K562 (cell line): ENCODE measurements around the gene KCTD19. TPM values are rescaled to one million over a fixed set of nuclear protein-coding genes. Genes with fewer than 3 reads are reported as not detected.

Experiments used
- DIDO1 ChIP-seq: fragments of 450-650 bp; IDR thresholded peaks from 2 replicates; pipeline ENCODE4 v1.6.1; 2016; ENCODE audit warnings: low read depth, missing biosample characterization, missing genetic modification characterization
- EP400 ChIP-seq: fragments of 450-650 bp; IDR thresholded peaks from 2 replicates; pipeline ENCODE4 v1.6.1; 2017; ENCODE audit warnings: antibody characterized with exemption, mild to moderate bottlenecking, moderate library complexity
- HDAC2 ChIP-seq: fragments of 450-650 bp; IDR thresholded peaks from 2 replicates; pipeline ENCODE4 v1.6.1; 2016; ENCODE audit warnings: mild to moderate bottlenecking
- KDM5B ChIP-seq: fragments of 200-600 bp; sonication (generic); IDR thresholded peaks from 2 replicates; pipeline ENCODE4 v1.6.1; 2012; ENCODE audit warnings: low read depth, mild to moderate bottlenecking, moderate library complexity, low read length, control low read depth, inconsistent platforms; ENCODE audit not compliant: insufficient replicate concordance
- NR1H2 ChIP-seq: sonication (generic); formaldehyde crosslinking; IDR thresholded peaks from 2 replicates; pipeline ENCODE4 v1.4.0; 2020; ENCODE audit warnings: mild to moderate bottlenecking, missing genetic modification reagents
- PCBP2 ChIP-seq: fragments of 200-400 bp; formaldehyde crosslinking; IDR thresholded peaks from 2 replicates; pipeline ENCODE4 v1.6.1; 2018; ENCODE audit warnings: low read length, low read depth, mild to moderate bottlenecking, moderate library complexity; ENCODE audit not compliant: poor library complexity, severe bottlenecking
- POLR2AphosphoS2 ChIP-seq: IDR thresholded peaks from 2 replicates; pipeline ENCODE4 v1.6.1; 2012; ENCODE audit warnings: low read length, improper control_type of control experiment
- SP1 ChIP-seq: sonication (generic); formaldehyde crosslinking; IDR thresholded peaks from 2 replicates; pipeline ENCODE4 v1.8.1; 2022; ENCODE audit warnings: mild to moderate bottlenecking, missing genetic modification reagents
- TAL1 ChIP-seq: fragments of 450-650 bp; IDR thresholded peaks from 2 replicates; pipeline ENCODE4 v1.6.1; 2016; ENCODE audit warnings: mild to moderate bottlenecking
- ZNF146 ChIP-seq: IDR thresholded peaks from one replicate; pipeline ENCODE4 v1.6.1; 2018; ENCODE audit warnings: missing compliant biosample characterization; ENCODE audit not compliant: unreplicated experiment
- ZNF184 ChIP-seq: sonication (generic); formaldehyde crosslinking; IDR thresholded peaks from 2 replicates; pipeline ENCODE4 v1.5.0; 2020; ENCODE audit warnings: missing genetic modification reagents
- ZNF239 ChIP-seq: fragments of 250-450 bp; sonication (Bioruptor Pico); IDR thresholded peaks from 2 replicates; pipeline ENCODE4 v1.4.0; 2020; ENCODE audit warnings: mild to moderate bottlenecking
- ZNF707 ChIP-seq: fragments of 250-450 bp; sonication (Bioruptor Pico); conservative IDR thresholded peaks from 2 replicates; pipeline ENCODE4 v1.8.0; 2022; ENCODE audit warnings: inconsistent platforms, mild to moderate bottlenecking, moderate library complexity
- ZNF75A ChIP-seq: fragments of 450-650 bp; formaldehyde crosslinking; IDR thresholded peaks from 2 replicates; pipeline ENCODE4 v1.4.0; 2020; ENCODE audit warnings: mild to moderate bottlenecking
- polyA plus RNA-seq, 8 experiments: library from polyadenylated mRNA; depleted of rRNA in 4 of 8; stranded (reverse) in 5 of 8; unstranded in 3 of 8; fragments of >200 nt; fragmentation: Nextera tagmentation in 2 of 8; fragmentation: Illumina TruSeq in 1 of 8; extraction: Ambion mirVana in 2 of 8; extraction: Trizol in 1 of 8; gene quantifications; 2 replicates each; pipeline versions ENCODE4 v1.2.1 to v1.2.3, GENCODE V29; 2011 to 2014; ENCODE audit warnings: inconsistent platforms in 1 of 8, missing spikeins in 1 of 8
- total RNA-seq, 7 experiments: library from RNA; depleted of rRNA in 6 of 7; stranded (reverse); fragments of >200 nt in 6 of 7; fragmentation: Illumina TruSeq in 2 of 7; extraction: Trizol in 2 of 7; gene quantifications; 2 replicates each; pipeline versions ENCODE4 v1.2.1 to v1.2.3, GENCODE V29; 2011 to 2021; ENCODE audit warnings: low replicate concordance in 1 of 7
- TF ChIP-seq, protein P1 (sequence below): fragments of 450-650 bp; IDR thresholded peaks from 2 replicates; pipeline ENCODE4 v1.6.1; 2017; ENCODE audit warnings: antibody characterized with exemption, mild to moderate bottlenecking
- TF ChIP-seq, protein P2 (sequence below): sonication (generic); formaldehyde crosslinking; IDR thresholded peaks from 2 replicates; pipeline ENCODE4 v1.8.0; 2022; ENCODE audit warnings: mild to moderate bottlenecking, missing genetic modification reagents
- TF ChIP-seq, protein P3 (sequence below): fragments of 450-650 bp; formaldehyde crosslinking; IDR thresholded peaks from 2 replicates; pipeline ENCODE4 v1.4.0; 2022; ENCODE audit warnings: missing genetic modification characterization
- TF ChIP-seq, protein P4 (sequence below): fragments of 450-650 bp; formaldehyde crosslinking; IDR thresholded peaks from 2 replicates; pipeline ENCODE4 v1.4.0; 2020; ENCODE audit warnings: mild to moderate bottlenecking

Gene KCTD19
- total and polyA plus RNA-seq, 9 of the 15 experiments (the other 6 are each of a cell fraction or from before 2014, with no cell fraction given): 0.03 to 0.91 (median 0.22) TPM; not detected in 2

DNA sequence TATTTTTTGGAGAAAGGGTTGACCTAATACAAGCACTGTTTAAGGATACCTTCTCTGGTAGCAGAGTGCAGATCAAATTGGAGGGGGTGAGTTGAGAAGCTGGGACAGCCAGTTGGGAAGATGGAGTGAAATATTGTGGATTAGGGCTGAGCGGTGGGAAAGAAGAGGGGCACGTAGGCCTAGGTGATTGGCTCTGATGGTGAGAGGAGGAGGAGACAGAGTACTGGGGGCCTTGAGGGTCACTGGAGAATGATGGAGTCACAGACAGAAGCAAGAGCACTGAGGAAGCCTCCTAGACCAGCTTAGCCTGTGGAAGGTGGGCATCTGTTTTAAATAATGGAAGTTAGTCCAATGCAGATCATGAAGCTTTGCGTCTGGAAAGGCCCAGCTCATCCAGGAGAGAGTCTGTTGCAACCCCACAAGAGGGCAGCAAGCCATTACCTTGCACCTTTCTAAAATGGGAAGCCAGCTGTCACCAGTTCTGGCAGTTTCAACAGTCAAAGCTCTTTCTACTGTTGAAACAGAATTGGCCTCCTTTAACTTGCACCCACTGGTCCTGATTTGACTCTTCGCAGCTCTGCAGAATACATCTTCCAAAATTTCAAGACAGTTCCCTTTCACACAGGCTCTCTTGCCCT, 66.0 kb downstream of the KCTD19 start (continued):
- TF ChIP-seq, protein P1, sequence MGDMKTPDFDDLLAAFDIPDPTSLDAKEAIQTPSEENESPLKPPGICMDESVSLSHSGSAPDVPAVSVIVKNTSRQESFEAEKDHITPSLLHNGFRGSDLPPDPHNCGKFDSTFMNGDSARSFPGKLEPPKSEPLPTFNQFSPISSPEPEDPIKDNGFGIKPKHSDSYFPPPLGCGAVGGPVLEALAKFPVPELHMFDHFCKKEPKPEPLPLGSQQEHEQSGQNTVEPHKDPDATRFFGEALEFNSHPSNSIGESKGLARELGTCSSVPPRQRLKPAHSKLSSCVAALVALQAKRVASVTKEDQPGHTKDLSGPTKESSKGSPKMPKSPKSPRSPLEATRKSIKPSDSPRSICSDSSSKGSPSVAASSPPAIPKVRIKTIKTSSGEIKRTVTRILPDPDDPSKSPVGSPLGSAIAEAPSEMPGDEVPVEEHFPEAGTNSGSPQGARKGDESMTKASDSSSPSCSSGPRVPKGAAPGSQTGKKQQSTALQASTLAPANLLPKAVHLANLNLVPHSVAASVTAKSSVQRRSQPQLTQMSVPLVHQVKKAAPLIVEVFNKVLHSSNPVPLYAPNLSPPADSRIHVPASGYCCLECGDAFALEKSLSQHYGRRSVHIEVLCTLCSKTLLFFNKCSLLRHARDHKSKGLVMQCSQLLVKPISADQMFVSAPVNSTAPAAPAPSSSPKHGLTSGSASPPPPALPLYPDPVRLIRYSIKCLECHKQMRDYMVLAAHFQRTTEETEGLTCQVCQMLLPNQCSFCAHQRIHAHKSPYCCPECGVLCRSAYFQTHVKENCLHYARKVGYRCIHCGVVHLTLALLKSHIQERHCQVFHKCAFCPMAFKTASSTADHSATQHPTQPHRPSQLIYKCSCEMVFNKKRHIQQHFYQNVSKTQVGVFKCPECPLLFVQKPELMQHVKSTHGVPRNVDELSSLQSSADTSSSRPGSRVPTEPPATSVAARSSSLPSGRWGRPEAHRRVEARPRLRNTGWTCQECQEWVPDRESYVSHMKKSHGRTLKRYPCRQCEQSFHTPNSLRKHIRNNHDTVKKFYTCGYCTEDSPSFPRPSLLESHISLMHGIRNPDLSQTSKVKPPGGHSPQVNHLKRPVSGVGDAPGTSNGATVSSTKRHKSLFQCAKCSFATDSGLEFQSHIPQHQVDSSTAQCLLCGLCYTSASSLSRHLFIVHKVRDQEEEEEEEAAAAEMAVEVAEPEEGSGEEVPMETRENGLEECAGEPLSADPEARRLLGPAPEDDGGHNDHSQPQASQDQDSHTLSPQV: no peak
- TF ChIP-seq EP400: peak; percentile 37; the same call in 1 of the 2 replicates
- TF ChIP-seq, protein P2, sequence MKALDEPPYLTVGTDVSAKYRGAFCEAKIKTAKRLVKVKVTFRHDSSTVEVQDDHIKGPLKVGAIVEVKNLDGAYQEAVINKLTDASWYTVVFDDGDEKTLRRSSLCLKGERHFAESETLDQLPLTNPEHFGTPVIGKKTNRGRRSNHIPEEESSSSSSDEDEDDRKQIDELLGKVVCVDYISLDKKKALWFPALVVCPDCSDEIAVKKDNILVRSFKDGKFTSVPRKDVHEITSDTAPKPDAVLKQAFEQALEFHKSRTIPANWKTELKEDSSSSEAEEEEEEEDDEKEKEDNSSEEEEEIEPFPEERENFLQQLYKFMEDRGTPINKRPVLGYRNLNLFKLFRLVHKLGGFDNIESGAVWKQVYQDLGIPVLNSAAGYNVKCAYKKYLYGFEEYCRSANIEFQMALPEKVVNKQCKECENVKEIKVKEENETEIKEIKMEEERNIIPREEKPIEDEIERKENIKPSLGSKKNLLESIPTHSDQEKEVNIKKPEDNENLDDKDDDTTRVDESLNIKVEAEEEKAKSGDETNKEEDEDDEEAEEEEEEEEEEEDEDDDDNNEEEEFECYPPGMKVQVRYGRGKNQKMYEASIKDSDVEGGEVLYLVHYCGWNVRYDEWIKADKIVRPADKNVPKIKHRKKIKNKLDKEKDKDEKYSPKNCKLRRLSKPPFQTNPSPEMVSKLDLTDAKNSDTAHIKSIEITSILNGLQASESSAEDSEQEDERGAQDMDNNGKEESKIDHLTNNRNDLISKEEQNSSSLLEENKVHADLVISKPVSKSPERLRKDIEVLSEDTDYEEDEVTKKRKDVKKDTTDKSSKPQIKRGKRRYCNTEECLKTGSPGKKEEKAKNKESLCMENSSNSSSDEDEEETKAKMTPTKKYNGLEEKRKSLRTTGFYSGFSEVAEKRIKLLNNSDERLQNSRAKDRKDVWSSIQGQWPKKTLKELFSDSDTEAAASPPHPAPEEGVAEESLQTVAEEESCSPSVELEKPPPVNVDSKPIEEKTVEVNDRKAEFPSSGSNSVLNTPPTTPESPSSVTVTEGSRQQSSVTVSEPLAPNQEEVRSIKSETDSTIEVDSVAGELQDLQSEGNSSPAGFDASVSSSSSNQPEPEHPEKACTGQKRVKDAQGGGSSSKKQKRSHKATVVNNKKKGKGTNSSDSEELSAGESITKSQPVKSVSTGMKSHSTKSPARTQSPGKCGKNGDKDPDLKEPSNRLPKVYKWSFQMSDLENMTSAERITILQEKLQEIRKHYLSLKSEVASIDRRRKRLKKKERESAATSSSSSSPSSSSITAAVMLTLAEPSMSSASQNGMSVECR: no peak
- no peak for TF ChIP-seq ZNF239 (CRISPR knock-in tag)
- TF ChIP-seq ZNF184: peak; percentile 93
- TF ChIP-seq ZNF75A (CRISPR knock-in tag): no peak
- no peak for TF ChIP-seq DIDO1
- no peak for TF ChIP-seq KDM5B
- TF ChIP-seq ZNF707 (CRISPR knock-in tag): no peak
- TF ChIP-seq, protein P3, sequence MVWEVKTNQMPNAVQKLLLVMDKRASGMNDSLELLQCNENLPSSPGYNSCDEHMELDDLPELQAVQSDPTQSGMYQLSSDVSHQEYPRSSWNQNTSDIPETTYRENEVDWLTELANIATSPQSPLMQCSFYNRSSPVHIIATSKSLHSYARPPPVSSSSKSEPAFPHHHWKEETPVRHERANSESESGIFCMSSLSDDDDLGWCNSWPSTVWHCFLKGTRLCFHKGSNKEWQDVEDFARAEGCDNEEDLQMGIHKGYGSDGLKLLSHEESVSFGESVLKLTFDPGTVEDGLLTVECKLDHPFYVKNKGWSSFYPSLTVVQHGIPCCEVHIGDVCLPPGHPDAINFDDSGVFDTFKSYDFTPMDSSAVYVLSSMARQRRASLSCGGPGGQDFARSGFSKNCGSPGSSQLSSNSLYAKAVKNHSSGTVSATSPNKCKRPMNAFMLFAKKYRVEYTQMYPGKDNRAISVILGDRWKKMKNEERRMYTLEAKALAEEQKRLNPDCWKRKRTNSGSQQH (CRISPR knock-in tag): no peak
- TF ChIP-seq NR1H2 (CRISPR knock-in tag): no peak
- no peak for TF ChIP-seq PCBP2
- 0 out of 2 replicates have a peak, but pooled peaks have one; percentile 15 for TF ChIP-seq HDAC2
- TF ChIP-seq ZNF146 (CRISPR knock-in tag): no peak
- TF ChIP-seq, protein P4, sequence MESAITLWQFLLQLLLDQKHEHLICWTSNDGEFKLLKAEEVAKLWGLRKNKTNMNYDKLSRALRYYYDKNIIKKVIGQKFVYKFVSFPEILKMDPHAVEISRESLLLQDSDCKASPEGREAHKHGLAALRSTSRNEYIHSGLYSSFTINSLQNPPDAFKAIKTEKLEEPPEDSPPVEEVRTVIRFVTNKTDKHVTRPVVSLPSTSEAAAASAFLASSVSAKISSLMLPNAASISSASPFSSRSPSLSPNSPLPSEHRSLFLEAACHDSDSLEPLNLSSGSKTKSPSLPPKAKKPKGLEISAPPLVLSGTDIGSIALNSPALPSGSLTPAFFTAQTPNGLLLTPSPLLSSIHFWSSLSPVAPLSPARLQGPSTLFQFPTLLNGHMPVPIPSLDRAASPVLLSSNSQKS: no peak
- TF ChIP-seq POLR2AphosphoS2: no peak
- TF ChIP-seq TAL1: no peak
- TF ChIP-seq SP1 (CRISPR knock-in tag): 0 out of 2 replicates have a peak, but pooled peaks have one; percentile 33
